GM12874 (cell line): ENCODE results near the gene CFAP99.

Source experiments
- TF ChIP-seq, protein P1 (sequence below): IDR thresholded peaks from 2 replicates; pipeline ENCODE4 v1.5.1; 2011; ENCODE audit warnings: low read depth, mild to moderate bottlenecking, control low read depth, low read length, moderate library complexity; ENCODE audit not compliant: insufficient read depth

CFAP99 gene

GRCh38 chr4:2451821-2452785 lies 33.3 kb downstream of the CFAP99 start:
- TF ChIP-seq, protein P1, sequence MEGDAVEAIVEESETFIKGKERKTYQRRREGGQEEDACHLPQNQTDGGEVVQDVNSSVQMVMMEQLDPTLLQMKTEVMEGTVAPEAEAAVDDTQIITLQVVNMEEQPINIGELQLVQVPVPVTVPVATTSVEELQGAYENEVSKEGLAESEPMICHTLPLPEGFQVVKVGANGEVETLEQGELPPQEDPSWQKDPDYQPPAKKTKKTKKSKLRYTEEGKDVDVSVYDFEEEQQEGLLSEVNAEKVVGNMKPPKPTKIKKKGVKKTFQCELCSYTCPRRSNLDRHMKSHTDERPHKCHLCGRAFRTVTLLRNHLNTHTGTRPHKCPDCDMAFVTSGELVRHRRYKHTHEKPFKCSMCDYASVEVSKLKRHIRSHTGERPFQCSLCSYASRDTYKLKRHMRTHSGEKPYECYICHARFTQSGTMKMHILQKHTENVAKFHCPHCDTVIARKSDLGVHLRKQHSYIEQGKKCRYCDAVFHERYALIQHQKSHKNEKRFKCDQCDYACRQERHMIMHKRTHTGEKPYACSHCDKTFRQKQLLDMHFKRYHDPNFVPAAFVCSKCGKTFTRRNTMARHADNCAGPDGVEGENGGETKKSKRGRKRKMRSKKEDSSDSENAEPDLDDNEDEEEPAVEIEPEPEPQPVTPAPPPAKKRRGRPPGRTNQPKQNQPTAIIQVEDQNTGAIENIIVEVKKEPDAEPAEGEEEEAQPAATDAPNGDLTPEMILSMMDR = no peak

DNA sequence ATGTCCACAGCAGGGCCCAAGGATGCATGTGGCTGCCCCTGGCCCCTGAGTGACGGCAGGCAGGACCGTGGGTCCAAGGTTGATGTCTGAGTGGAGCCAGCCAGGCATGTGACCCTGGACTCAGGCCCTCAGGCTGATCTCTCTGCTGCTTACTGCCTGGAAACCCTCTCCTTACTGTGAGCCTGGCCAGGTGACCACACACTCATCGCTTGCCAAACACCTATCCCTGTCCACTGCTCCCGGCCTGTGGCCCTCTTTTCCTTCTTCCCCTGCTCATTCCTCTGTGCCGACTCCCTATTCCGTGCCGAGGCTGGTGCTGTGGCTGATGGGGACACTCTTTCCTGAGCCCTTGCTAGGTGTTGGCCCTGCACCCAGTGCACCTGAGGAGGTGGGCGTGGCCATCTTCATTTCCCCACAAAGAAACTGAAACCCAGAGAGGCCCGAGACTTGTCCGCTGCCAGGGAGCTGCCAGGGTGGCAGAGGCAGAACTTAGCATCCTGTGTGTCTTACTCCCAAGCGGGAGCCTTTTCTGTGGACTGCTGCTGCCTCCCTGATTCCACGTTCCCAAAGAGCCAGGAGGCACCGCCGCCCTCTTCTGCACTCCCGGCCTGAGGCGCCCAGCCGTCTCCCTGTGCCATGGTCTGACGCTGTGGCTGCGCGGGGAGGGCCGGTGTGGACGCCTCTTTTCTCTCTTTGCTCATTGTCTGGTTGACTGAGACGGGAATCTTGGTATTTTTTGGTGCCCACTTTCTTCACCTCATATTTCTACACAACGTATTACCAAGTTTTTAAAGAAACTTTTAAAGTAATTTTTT lies 38.9 kb downstream of the CFAP99 start:
- TF ChIP-seq, protein P1 = no peak

DNA sequence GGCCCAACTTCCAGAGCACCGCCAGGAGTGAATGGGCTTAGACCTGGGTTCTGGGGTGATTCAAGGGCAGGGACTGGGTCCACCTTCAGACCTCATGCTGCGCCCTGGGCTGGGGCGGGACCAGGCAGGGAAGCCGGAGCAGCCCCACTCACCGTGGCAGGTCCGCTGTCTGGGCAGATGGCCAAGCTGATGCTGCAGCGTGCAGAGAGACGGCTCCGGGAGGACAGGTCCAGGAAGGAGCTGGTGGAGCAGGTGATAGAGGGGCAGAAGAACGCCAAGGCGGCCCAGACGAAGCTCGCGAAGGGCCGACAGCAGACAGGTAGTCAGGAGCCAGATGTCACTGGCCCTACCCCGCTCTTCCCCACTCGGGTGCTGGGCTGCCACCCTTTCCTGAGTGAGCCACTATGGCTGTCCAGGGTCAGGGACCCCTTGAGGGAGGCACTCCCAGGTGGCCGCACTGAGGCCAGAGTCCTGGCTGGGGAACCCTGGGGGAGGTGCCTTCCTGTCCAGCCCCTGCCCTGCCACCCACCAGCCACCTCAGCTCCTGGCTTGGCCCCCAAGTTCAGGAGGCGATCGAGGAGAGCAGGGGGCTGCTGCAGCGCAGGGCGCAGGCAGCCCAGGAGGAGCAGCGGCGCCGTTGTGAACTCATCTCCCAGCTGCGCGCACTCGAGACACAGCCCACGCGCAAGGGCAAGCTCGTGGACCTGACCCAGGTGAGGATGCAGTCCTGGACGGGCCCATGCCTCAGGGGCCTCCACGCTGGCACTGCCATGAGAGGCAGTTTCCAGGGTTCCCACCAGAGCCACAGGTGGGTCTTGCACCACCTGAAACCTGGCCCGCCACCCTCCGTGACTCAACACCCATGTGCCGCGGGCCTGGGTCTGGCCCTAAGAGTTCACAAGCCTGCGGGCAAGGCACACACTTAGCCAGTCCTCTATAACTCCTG lies 40.1 kb downstream of the CFAP99 start:
- TF ChIP-seq, protein P1 = no peak

DNA sequence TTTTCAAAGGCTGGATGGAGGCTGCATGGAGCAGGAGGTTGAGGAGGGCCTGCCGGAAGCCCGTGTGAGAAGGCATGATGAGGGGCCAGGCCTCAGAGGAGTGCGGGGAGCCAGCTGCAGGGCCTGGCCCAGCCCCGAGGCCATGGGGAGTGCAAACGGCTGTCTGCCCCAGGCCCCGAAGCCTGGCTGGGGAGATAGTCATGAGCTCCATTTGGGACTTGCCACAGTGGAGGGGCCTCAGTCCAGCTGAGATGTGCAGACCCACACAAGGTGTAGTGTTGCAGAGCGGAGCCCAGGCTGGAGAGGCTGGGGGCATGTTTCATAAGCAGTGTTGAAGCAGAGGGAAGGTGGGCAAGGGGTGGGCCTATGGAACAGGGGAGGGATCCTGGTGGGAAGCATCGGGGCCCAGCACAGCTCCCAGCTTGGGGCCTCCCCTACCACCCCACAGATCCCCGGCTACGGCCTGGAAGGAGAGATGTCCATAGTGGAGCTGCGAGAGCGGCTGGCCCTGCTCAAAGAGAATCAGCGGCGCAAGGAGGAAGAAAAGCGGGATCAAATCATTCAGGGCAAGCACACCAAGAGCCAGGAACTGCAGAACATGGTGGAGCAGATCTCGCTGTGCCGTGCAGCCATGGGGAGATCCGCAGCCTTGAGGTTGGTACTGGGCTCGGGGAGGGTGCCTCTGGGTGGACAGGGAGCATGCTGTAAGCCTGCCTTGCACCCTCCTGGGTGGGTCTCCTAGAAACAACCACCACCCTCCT lies 41.0 kb downstream of the CFAP99 start:
- TF ChIP-seq, protein P1 = no peak

- TF ChIP-seq, protein P1 = no peak
These were observed 42.6 kb downstream of the CFAP99 start for GRCh38 chr4:2461246-2461960.

GRCh38 chr4:2462218-2462991 lies 43.6 kb downstream of the CFAP99 start:
- TF ChIP-seq, protein P1 = peak; percentile 66
